ENCODE data around the gene SPTB. TPM values are rescaled to one million over a fixed set of nuclear protein-coding genes. Genes with fewer than 3 reads are reported as not detected.

Gene SPTB
- total RNA-seq, 2 donors from 2014 or later, result 5.6 to 9.9 TPM

- Histone ChIP-seq H3K4me1 (ENCODE audit: control insufficient read depth in 1 of 2, low read depth in 2 of 2) (peaks cover 0 to 11% of the 10 kb centered on the region in 2 donors), H3K27me3 (replicated peaks; ENCODE audit: insufficient read depth) (no peaks in the 10 kb centered on the region), H3K27ac (no peak overlapping the region), H3K9me3 (no peaks in the 10 kb centered on the region), H3K36me3 (no peaks in the 10 kb centered on the region), H3K4me3 (no peak overlapping the region)
- no peak for TF ChIP-seq CTCF (IDR thresholded peaks at IDR 0.05)
- no peak for ATAC-seq (ENCODE audit: insufficient number of reproducible peaks, low FRiP score, low read depth)
- DNase-seq (ENCODE audit: low spot score), result no peak
These were observed 95.7 kb downstream of the SPTB start for GRCh38 chr14:64784006-64784405.

DNA sequence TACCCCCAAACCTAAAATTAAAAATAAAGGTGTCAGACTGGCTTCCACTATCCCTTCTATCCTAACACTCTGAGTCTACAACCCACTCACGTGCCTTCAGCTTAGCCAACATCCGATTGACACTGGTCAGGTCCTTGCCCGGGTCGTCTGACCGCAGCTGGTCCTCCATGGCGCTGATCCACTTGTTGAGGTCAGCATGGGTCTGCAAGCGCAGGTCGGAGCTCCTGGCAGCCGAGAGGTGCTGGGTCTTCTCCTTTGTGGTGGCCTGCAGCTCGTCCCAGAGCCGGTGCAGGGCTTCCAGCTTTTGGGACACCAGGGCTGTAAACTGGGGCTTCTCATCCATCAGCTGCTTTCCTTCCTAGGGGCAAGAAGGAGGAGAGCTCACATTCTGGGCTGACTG lies 97.5 kb downstream of the SPTB start:
- no peak for TF ChIP-seq CTCF (IDR thresholded peaks at IDR 0.05)
- H3K27me3 ChIP-seq (replicated peaks; ENCODE audit: insufficient read depth), result no peaks in the 10 kb centered on the region
- ATAC-seq (ENCODE audit: insufficient number of reproducible peaks, low FRiP score, low read depth) (no peak), DNase-seq (ENCODE audit: low spot score) (no peak)
- H3K27ac ChIP-seq, result no peak overlapping the region
- H3K4me1 ChIP-seq (ENCODE audit: control insufficient read depth in 1 of 2, low read depth in 2 of 2), result peaks cover 0 to 6% of the 10 kb centered on the region in 2 donors
- H3K36me3 ChIP-seq, result no peaks in the 10 kb centered on the region
- no peak overlapping the region for H3K4me3 ChIP-seq
- H3K9me3 ChIP-seq, result no peaks in the 10 kb centered on the region

- no peaks in the 10 kb centered on the region for H3K9me3 ChIP-seq
- no peaks in the 10 kb centered on the region for H3K4me1 ChIP-seq (ENCODE audit: control insufficient read depth in 1 of 2, low read depth in 2 of 2)
- no peaks in the 10 kb centered on the region for H3K27me3 ChIP-seq (replicated peaks; ENCODE audit: insufficient read depth)
- DNase-seq (ENCODE audit: low spot score) (no peak), ATAC-seq (ENCODE audit: insufficient number of reproducible peaks, low FRiP score, low read depth) (no peak)
- H3K27ac ChIP-seq, result no peak overlapping the region
- no peak for TF ChIP-seq CTCF (IDR thresholded peaks at IDR 0.05)
- H3K36me3 ChIP-seq, result no peaks in the 10 kb centered on the region
- H3K4me3 ChIP-seq, result no peak overlapping the region
These were observed 100.2 kb downstream of the SPTB start for GRCh38 chr14:64779472-64779871.

DNA sequence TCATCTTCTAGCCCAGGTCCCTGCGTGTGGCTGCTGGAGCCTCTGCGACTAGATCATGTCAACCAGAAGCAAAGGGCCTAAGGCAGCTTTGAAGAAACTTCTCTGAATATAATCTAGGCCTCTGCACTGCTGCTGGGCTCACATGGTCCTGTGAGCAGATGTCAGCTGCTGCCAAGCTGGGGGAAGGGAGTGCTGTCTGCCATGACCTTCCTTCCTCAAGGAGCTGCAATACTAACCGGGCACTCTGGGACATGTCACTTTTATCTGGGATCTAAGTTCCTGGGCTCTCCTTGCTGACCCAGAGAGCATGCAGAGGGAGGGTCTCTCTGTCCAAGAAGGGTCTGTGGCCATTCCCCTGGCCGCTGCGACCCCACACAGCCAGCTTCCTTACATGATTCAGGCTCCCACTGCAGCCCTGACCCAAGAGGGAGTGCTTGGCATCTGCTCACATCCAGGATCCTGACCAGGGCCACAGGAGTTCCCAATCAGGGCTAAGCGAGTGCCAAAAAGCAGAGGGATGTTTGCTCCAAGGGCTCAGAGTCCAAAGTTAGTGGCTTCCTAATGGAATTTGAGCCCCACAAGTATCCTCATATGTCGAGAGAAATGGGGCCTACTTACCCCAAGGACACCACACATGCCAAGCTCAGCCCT lies 101.5 kb downstream of the SPTB start:
- ATAC-seq (ENCODE audit: insufficient number of reproducible peaks, low FRiP score, low read depth) (no peak), DNase-seq (ENCODE audit: low spot score) (no peak)
- H3K36me3 ChIP-seq, result no peaks in the 10 kb centered on the region
- H3K4me3 ChIP-seq, result no peak overlapping the region
- no peaks in the 10 kb centered on the region for H3K4me1 ChIP-seq (ENCODE audit: control insufficient read depth in 1 of 2, low read depth in 2 of 2)
- H3K27me3 ChIP-seq (replicated peaks; ENCODE audit: insufficient read depth), result no peaks in the 10 kb centered on the region
- no peak for TF ChIP-seq CTCF (IDR thresholded peaks at IDR 0.05)
- no peak overlapping the region for H3K27ac ChIP-seq
- no peaks in the 10 kb centered on the region for H3K9me3 ChIP-seq

- H3K4me1 ChIP-seq (ENCODE audit: control insufficient read depth in 1 of 2, low read depth in 2 of 2), result no peaks in the 10 kb centered on the region
- H3K27me3 ChIP-seq (replicated peaks; ENCODE audit: insufficient read depth), result no peaks in the 10 kb centered on the region
- TF ChIP-seq CTCF (IDR thresholded peaks at IDR 0.05), result no peak
- H3K4me3 ChIP-seq, result no peak overlapping the region
- no peak overlapping the region for H3K27ac ChIP-seq
- H3K36me3 ChIP-seq, result no peaks in the 10 kb centered on the region
- H3K9me3 ChIP-seq, result no peaks in the 10 kb centered on the region
- DNase-seq (ENCODE audit: low spot score) (no peak), ATAC-seq (ENCODE audit: insufficient number of reproducible peaks, low FRiP score, low read depth) (no peak)
These were observed 102.2 kb downstream of the SPTB start for GRCh38 chr14:64777461-64777860.

Measured in thoracic aorta (tissue), 2 donors.